Panc1 (cell line): Measurements from ENCODE around the gene CLNK. TPM values are rescaled to one million over a fixed set of nuclear protein-coding genes. Genes with fewer than 3 reads are reported as not detected.

Experiments used
- ATAC-seq: fragments of 200-7000 bp; cut with Tn5 transposase; 2 replicates; pipeline ENCODE4 v1.9.1; 2020; ENCODE audit warnings: mild to moderate bottlenecking, moderate library complexity
- BruUV-seq: library from RNA; stranded (reverse); fragments of 400-500 nt; replicated peaks from 2 replicates; lab custom pipeline; 2021; lab: Mats Ljungman, UMichigan
- CTCF ChIA-PET: fragments of 300-600 bp; sonication (Branson Sonifier 250); formaldehyde crosslinking; loops from one replicate; lab custom pipeline; 2022; ENCODE audit warnings: antibody characterized with exemption; lab: Charles Lee
- POLR2A ChIA-PET: fragments of 300-600 bp; sonication (Branson Sonifier 250); formaldehyde crosslinking; loops from one replicate; lab custom pipeline; 2022; ENCODE audit warnings: antibody characterized with exemption; lab: Charles Lee
- DNase-seq: peaks from one replicate; pipeline ENCODE4 v3.0.0-alpha.2; 2010; ENCODE audit warnings: low read depth, low spot score
- H3K27ac ChIP-seq: 2 replicates; pipeline ENCODE4 v1.5.1; 2011; ENCODE audit warnings: mild to moderate bottlenecking, low read length, inconsistent platforms
- H3K27me3 ChIP-seq: fragments of 200-500 bp; sonication (Bioruptor generic); 2 replicates; pipeline ENCODE4 v1.6.0; 2014; ENCODE audit warnings: low read length, inconsistent platforms; ENCODE audit not compliant: control insufficient read depth, insufficient read depth
- H3K36me3 ChIP-seq: fragments of 200-500 bp; sonication (Bioruptor generic); 2 replicates; pipeline ENCODE4 v1.5.1; 2014; ENCODE audit warnings: inconsistent platforms, mild to moderate bottlenecking, low read length, moderate library complexity; ENCODE audit not compliant: control insufficient read depth, insufficient read depth
- H3K4me1 ChIP-seq: 2 replicates; pipeline ENCODE4 v1.5.1; 2011; ENCODE audit warnings: inconsistent platforms, mild to moderate bottlenecking, low read length, moderate library complexity; ENCODE audit not compliant: control insufficient read depth, insufficient read depth
- H3K4me3 ChIP-seq, 2 experiments: 2 replicates each; pipeline ENCODE4 v1.5.1; 2011 to 2012; ENCODE audit warnings: low read depth in 2 of 2, low read length in 2 of 2, mild to moderate bottlenecking in 2 of 2, inconsistent platforms in 1 of 2, moderate library complexity in 1 of 2
- H3K9me3 ChIP-seq: fragments of 200-500 bp; sonication (Bioruptor generic); 2 replicates; pipeline ENCODE4 v1.5.1; 2014; ENCODE audit warnings: low read depth, mild to moderate bottlenecking, inconsistent platforms, low read length, moderate library complexity; ENCODE audit not compliant: control insufficient read depth, insufficient read depth
- CTCF ChIP-seq: fragments of 450-650 bp; IDR thresholded peaks from 2 replicates; pipeline ENCODE4 v1.5.1; 2017; ENCODE audit warnings: mild to moderate bottlenecking
- POLR2AphosphoS5 ChIP-seq: IDR thresholded peaks from 2 replicates; pipeline ENCODE4 v1.6.1; 2012; ENCODE audit warnings: mild to moderate bottlenecking, low read depth, low read length, moderate library complexity
- REST ChIP-seq, 2 experiments: IDR thresholded peaks; 2 replicates each; pipeline ENCODE4 v1.6.1; 2011 to 2012; ENCODE audit warnings: low read depth in 2 of 2, control low read depth in 1 of 2, low read length in 1 of 2, mild to moderate bottlenecking in 1 of 2, moderate library complexity in 1 of 2; ENCODE audit not compliant: insufficient read depth in 1 of 2
- SIN3A ChIP-seq: IDR thresholded peaks from 2 replicates; pipeline ENCODE4 v1.6.1; 2012; ENCODE audit warnings: low read depth, mild to moderate bottlenecking, low read length, moderate library complexity, borderline replicate concordance; ENCODE audit not compliant: insufficient read depth
- TCF7L2 ChIP-seq: IDR thresholded peaks from 2 replicates; pipeline ENCODE4 v1.6.1; 2011; ENCODE audit warnings: mild to moderate bottlenecking, low read depth, low read length, inconsistent platforms
- in situ Hi-C: cut with HindIII; loops from 2 replicates; pipeline ENCODE4 v1.10.0; 2016; ENCODE audit warnings: low sequenced_read_pairs, low pct_unique_long_range_greater_than_20kb
- intact Hi-C: fragments of 100-400 bp; cut with micrococcal nuclease; formaldehyde crosslinking; loops from one replicate; pipeline ENCODE4 v1.10.0; 2022; ENCODE audit not compliant: unreplicated experiment
- total RNA-seq: library from RNA; stranded (reverse); gene quantifications from one replicate; pipeline ENCODE4 v1.2.1, GENCODE V29; 2021; ENCODE audit not compliant: unreplicated experiment

The CLNK gene
- total RNA-seq, 1 experiment from 2014 or later: not detected

GRCh38 chr4:10666616-10667015 is 18.0 kb downstream of the CLNK start:
- no peaks in the 10 kb centered on the region for H3K9me3 ChIP-seq
- H3K4me3 ChIP-seq: no peak overlapping the region
- POLR2A ChIA-PET: no interaction called here
- no peaks in the 10 kb centered on the region for H3K4me1 ChIP-seq
- no peaks in the 10 kb centered on the region for H3K36me3 ChIP-seq
- intact Hi-C loops (no loop called here), in situ Hi-C loops (no loop called here)
- no peaks in the 10 kb centered on the region for H3K27me3 ChIP-seq
- DNase-seq: no peak
- no peak overlapping the region for H3K27ac ChIP-seq
- CTCF ChIA-PET: no interaction called here
- TF ChIP-seq SIN3A: no peak
- TF ChIP-seq TCF7L2: no peak
- TF ChIP-seq CTCF: no peak
- no peak for TF ChIP-seq REST (IDR thresholded peaks at IDR 0.05; ENCODE audit: insufficient read depth in 1 of 2, low read depth in 2 of 2, low read length in 1 of 2)
- TF ChIP-seq POLR2AphosphoS5: no peak
- BruUV-seq: no TSS peak
- ATAC-seq: no peak

GRCh38 chr4:10664408-10664807 is 20.2 kb downstream of the CLNK start:
- no TSS peak for BruUV-seq
- TF ChIP-seq TCF7L2: no peak
- CTCF ChIA-PET: interaction anchor here (0.6 kb wide), 1 partner anchor 940 kb away, joined by 8 read pairs; no protein-coding TSS in a partner anchor
- DNase-seq: no peak
- in situ Hi-C loops (no loop called here), intact Hi-C loops (no loop called here)
- POLR2A ChIA-PET: no interaction called here
- Histone ChIP-seq H3K9me3 (no peaks in the 10 kb centered on the region), H3K4me3 (no peak overlapping the region), H3K27ac (no peak overlapping the region), H3K36me3 (no peaks in the 10 kb centered on the region), H3K27me3 (no peaks in the 10 kb centered on the region), H3K4me1 (no peaks in the 10 kb centered on the region)
- no peak for ATAC-seq

- Histone ChIP-seq H3K4me1 (no peaks in the 10 kb centered on the region), H3K4me3 (no peak overlapping the region), H3K9me3 (no peaks in the 10 kb centered on the region), H3K36me3 (no peaks in the 10 kb centered on the region), H3K27me3 (no peaks in the 10 kb centered on the region), H3K27ac (no peak overlapping the region)
- TF ChIP-seq REST (IDR thresholded peaks at IDR 0.05; ENCODE audit: insufficient read depth in 1 of 2, low read depth in 2 of 2, low read length in 1 of 2) (no peak), SIN3A (no peak), TCF7L2 (no peak), CTCF (no peak), POLR2AphosphoS5 (no peak)
- POLR2A ChIA-PET: no interaction called here
- no peak for ATAC-seq
- in situ Hi-C loops (no loop called here), intact Hi-C loops (no loop called here)
- CTCF ChIA-PET: no interaction called here
- BruUV-seq: no TSS peak
- DNase-seq: no peak
Observed at GRCh38 chr4:10662937-10663336, 21.6 kb downstream of the CLNK start.
